Fibroblast of lung (primary cell): Measurements from ENCODE around the gene CTNNA2. TPM values are rescaled to one million over a fixed set of nuclear protein-coding genes. Genes with fewer than 3 reads are reported as not detected.

Experiments used
- DNase-seq, 2 donors: peaks; one replicate each; pipeline versions ENCODE4 v3.0.0 to v3.0.0-alpha.2; 2010; ENCODE audit warnings: low read depth in 2 of 2
- H2AFZ ChIP-seq: 2 replicates; pipeline ENCODE4 v1.5.1; 2012; ENCODE audit warnings: low read length, control low read depth, inconsistent platforms
- H3K27ac ChIP-seq: 2 replicates; pipeline ENCODE4 v1.5.1; 2011; ENCODE audit warnings: low read length, control low read depth; ENCODE audit not compliant: insufficient read depth
- H3K27me3 ChIP-seq: 2 replicates; pipeline ENCODE4 v1.5.1; 2011; ENCODE audit warnings: mild to moderate bottlenecking, low read length; ENCODE audit not compliant: control insufficient read depth, insufficient read depth
- H3K36me3 ChIP-seq: 2 replicates; pipeline ENCODE4 v1.5.1; 2011; ENCODE audit warnings: low read length; ENCODE audit not compliant: control insufficient read depth, insufficient read depth
- H3K4me1 ChIP-seq: 2 replicates; pipeline ENCODE4 v1.5.1; 2011; ENCODE audit warnings: low read length; ENCODE audit not compliant: control insufficient read depth, insufficient read depth; ENCODE audit errors: extremely low read depth
- H3K4me2 ChIP-seq: 2 replicates; pipeline ENCODE4 v1.5.1; 2011; ENCODE audit warnings: low read length, control low read depth; ENCODE audit not compliant: insufficient read depth; ENCODE audit errors: extremely low read depth
- H3K4me3 ChIP-seq, 4 experiments: fragments of 200-600 bp in 1 of 4; sonication (generic) in 1 of 4; replicated peaks in 1 of 4; 2 replicates each; pipeline ENCODE4 v1.5.1; 2011 to 2016; ENCODE audit warnings: low read length in 4 of 4, low read depth in 3 of 4, mild to moderate bottlenecking in 3 of 4, control low read depth in 2 of 4, inconsistent platforms in 1 of 4, mixed read lengths in 1 of 4; ENCODE audit not compliant: insufficient read depth in 1 of 4; ENCODE audit errors: control extremely low read depth in 1 of 4
- H3K79me2 ChIP-seq: 2 replicates; pipeline ENCODE4 v1.5.1; 2012; ENCODE audit warnings: mild to moderate bottlenecking, low read length, inconsistent platforms; ENCODE audit not compliant: control insufficient read depth, insufficient read depth
- H3K9ac ChIP-seq: 2 replicates; pipeline ENCODE4 v1.5.1; 2011; ENCODE audit warnings: mild to moderate bottlenecking, low read length, control low read depth; ENCODE audit not compliant: insufficient read depth
- H3K9me3 ChIP-seq: 2 replicates; pipeline ENCODE4 v1.5.1; 2012; ENCODE audit warnings: low read depth, low read length; ENCODE audit not compliant: control insufficient read depth, insufficient read depth
- H4K20me1 ChIP-seq: 2 replicates; pipeline ENCODE4 v1.5.1; 2011; ENCODE audit warnings: low read length; ENCODE audit not compliant: control insufficient read depth, insufficient read depth; ENCODE audit errors: extremely low read depth
- EZH2 ChIP-seq: IDR thresholded peaks from 2 replicates; pipeline ENCODE4 v1.5.1; 2012; ENCODE audit warnings: low read length, control low read depth, mild to moderate bottlenecking; ENCODE audit errors: missing control alignments
- polyA plus RNA-seq, 2 donors: library from polyadenylated mRNA; depleted of rRNA in 1 of 2; stranded (reverse) in 1 of 2; unstranded in 1 of 2; fragments of >200 nt; gene quantifications; 2 replicates each; pipeline ENCODE4 v1.2.1, GENCODE V29; 2011 to 2012; ENCODE audit warnings: missing spikeins in 1 of 2
- total RNA-seq: library from RNA; depleted of rRNA; stranded (reverse); fragments of >200 nt; gene quantifications from 2 replicates; pipeline ENCODE4 v1.2.1, GENCODE V29; 2014
- TF ChIP-seq, protein P1 (sequence below), 2 donors: IDR thresholded peaks in 1 of 2; conservative IDR thresholded peaks in 1 of 2; 1 replicate in 1 of 2; 2 replicates in 1 of 2; pipeline ENCODE4 v1.5.1; 2011 to 2012; ENCODE audit warnings: low read length in 2 of 2, control low read depth in 1 of 2, inconsistent platforms in 1 of 2, low read depth in 1 of 2, mild to moderate bottlenecking in 1 of 2

CTNNA2 gene
- total and polyA plus RNA-seq, 2 donors (not counting 1 experiment from before 2014, with no cell fraction given), result not detected

DNA sequence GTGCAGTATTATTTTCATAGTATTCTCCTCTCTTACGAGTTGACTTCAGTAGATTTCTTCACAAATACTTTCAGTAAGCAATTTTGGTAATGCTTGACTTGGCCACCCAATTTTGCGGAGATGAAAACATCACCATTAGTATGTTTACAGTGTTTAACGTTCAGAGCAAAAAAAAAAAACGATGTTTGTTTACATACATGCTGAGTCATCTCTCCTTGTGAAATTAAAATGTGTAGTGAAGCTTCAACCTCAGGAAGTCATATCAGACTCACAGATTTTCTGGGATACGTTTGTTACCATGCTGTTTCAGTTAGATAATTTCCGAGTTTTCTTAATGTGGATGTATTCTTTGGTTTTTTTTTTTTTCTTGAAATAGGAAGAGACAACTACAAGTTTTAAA is 100.1 kb downstream of the CTNNA2 start:
- H3K4me1 ChIP-seq, result no peaks in the 10 kb centered on the region

DNA sequence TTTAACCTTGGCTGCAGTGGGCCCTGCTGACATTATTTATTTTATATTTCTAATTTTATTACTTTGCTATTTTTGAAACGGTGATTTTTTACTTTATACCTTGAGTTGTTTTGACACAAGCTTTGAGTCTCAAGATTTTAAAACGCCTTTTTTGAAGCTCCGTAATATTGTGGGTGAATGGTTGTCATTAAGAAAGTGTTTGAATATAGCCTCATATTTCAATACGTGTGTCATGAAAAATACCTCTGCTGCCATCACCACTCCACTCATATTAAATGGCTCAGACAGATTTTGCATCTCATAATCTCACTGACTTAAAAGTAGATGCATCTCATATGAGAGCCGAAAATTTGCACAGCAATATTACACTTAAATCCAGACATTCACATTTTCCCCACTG is 106.6 kb downstream of the CTNNA2 start:
- TF ChIP-seq, protein P1, sequence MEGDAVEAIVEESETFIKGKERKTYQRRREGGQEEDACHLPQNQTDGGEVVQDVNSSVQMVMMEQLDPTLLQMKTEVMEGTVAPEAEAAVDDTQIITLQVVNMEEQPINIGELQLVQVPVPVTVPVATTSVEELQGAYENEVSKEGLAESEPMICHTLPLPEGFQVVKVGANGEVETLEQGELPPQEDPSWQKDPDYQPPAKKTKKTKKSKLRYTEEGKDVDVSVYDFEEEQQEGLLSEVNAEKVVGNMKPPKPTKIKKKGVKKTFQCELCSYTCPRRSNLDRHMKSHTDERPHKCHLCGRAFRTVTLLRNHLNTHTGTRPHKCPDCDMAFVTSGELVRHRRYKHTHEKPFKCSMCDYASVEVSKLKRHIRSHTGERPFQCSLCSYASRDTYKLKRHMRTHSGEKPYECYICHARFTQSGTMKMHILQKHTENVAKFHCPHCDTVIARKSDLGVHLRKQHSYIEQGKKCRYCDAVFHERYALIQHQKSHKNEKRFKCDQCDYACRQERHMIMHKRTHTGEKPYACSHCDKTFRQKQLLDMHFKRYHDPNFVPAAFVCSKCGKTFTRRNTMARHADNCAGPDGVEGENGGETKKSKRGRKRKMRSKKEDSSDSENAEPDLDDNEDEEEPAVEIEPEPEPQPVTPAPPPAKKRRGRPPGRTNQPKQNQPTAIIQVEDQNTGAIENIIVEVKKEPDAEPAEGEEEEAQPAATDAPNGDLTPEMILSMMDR (conservative IDR thresholded peaks at IDR 0.05 in 1 of 2, IDR thresholded peaks at IDR 0.05 in 1 of 2; ENCODE audit: low read depth in 1 of 2, low read length in 2 of 2), result no peak
- TF ChIP-seq EZH2, result no peak
- Histone ChIP-seq H3K36me3 (no peaks in the 10 kb centered on the region), H3K9me3 (no peaks in the 10 kb centered on the region), H3K4me1 (no peaks in the 10 kb centered on the region), H3K4me3 (no peak overlapping the region), H4K20me1 (no peaks in the 10 kb centered on the region), H3K79me2 (no peaks in the 10 kb centered on the region), H3K27me3 (no peaks in the 10 kb centered on the region), H3K27ac (no peak overlapping the region), H2AFZ (no peak overlapping the region), H3K4me2 (no peak overlapping the region), H3K9ac (no peak overlapping the region)
- DNase-seq, result no peak

More for the DNA sequence above, 100.1 kb downstream of the CTNNA2 start:
- H3K4me3 ChIP-seq, result no peak overlapping the region
- H3K9ac ChIP-seq, result no peak overlapping the region
- H3K27me3 ChIP-seq, result no peaks in the 10 kb centered on the region
- H2AFZ ChIP-seq, result no peak overlapping the region
- no peak for DNase-seq
- H3K27ac ChIP-seq, result no peak overlapping the region
- H3K4me2 ChIP-seq, result no peak overlapping the region
- TF ChIP-seq, protein P1 (conservative IDR thresholded peaks at IDR 0.05 in 1 of 2, IDR thresholded peaks at IDR 0.05 in 1 of 2; ENCODE audit: low read depth in 1 of 2, low read length in 2 of 2), result no peak
- TF ChIP-seq EZH2, result no peak
- H3K36me3 ChIP-seq, result no peaks in the 10 kb centered on the region
- H3K9me3 ChIP-seq, result no peaks in the 10 kb centered on the region
- H4K20me1 ChIP-seq, result no peaks in the 10 kb centered on the region
- H3K79me2 ChIP-seq, result no peaks in the 10 kb centered on the region

GRCh38 chr2:79619976-79620375 is 107.1 kb downstream of the CTNNA2 start:
- Histone ChIP-seq H3K9me3 (no peaks in the 10 kb centered on the region), H3K4me1 (no peaks in the 10 kb centered on the region), H3K9ac (no peak overlapping the region), H3K79me2 (no peaks in the 10 kb centered on the region), H3K4me2 (no peak overlapping the region), H3K27me3 (no peaks in the 10 kb centered on the region), H2AFZ (no peak overlapping the region), H3K36me3 (no peaks in the 10 kb centered on the region), H4K20me1 (no peaks in the 10 kb centered on the region), H3K27ac (no peak overlapping the region), H3K4me3 (no peak overlapping the region)
- DNase-seq, result peak in 1 of 2 donors; percentile 76
- TF ChIP-seq EZH2, result no peak
- TF ChIP-seq, protein P1 (conservative IDR thresholded peaks at IDR 0.05 in 1 of 2, IDR thresholded peaks at IDR 0.05 in 1 of 2; ENCODE audit: low read depth in 1 of 2, low read length in 2 of 2), result no peak
